NCI-H187 (cell line): ENCODE measurements around the gene PLD1.
"Not testable (repeated sequence)": the region's sequence is repeated elsewhere in the genome, so short reads cannot be mapped to it uniquely, and the experiment has no call there.

Experiments used
- DNase-seq, 2 experiments: peaks; one replicate each; lab custom pipeline; 2025; lab: John Stamatoyannopoulos, UW

The PLD1 gene

DNA sequence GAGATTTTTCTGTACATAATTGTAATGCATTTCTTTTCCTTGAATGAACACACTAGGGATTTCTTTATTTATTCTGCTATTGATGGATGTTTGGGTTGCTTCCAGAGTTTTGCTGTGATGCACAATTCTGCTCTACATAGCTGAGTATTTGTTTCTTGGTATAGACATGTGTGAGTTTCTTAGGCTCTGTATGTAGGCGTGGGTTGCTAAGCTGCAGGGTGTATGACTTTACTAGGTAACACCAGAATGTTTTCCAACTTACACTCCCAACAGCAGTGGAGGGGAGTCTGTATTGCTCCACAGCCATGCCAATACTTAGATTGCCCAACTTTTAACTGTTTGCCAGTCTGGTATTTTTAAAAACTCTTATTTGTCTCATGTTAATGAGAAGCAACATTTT lies 194.6 kb downstream of the PLD1 start:
- no peak for DNase-seq

DNA sequence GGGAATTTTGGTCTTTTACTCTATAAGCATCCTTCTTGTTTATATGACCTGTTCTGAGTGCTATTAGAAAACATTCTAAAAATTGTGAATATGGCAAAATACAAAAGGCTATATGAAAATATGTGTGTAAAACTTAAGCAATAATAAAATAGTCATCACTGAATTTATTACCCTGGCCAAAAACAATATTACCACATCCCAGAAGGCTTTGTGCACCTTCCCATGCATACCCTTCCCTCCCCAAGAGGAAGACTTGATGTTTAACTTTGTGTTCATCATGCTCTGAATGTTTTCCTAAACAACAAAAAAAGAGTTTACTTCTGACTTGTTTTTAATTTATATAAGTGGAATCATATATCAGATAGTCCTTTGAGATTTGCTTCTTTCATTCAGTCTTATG lies 195.0 kb downstream of the PLD1 start:
- DNase-seq: no peak

DNA sequence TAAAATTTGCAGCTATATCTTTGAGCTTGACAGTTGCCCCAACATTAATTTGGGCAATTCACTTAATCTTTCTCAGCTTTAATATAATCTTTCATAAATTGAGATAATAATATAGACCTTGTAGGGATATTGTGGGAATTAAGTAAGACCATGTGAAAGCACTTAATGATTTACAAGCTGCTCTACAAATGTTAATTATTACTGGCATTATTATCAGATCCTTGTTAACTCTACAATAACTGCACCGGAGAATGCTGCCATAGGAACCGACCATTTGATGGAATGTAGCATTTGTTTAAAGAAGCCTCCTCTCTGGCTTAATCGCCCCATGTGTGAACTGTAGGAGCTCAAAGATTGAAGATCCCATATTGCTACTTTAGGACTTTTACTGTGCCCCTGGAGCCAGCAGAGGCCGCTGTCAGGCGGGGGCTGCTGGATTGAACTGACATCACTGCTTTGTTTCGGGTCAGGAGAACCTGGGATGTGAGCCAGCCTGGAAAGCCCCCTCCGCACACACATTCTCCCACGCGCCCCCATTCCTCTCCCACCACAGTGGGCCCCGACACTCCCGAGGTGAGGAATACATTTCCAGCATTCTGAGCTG lies 195.9 kb downstream of the PLD1 start:
- no peak for DNase-seq

DNA sequence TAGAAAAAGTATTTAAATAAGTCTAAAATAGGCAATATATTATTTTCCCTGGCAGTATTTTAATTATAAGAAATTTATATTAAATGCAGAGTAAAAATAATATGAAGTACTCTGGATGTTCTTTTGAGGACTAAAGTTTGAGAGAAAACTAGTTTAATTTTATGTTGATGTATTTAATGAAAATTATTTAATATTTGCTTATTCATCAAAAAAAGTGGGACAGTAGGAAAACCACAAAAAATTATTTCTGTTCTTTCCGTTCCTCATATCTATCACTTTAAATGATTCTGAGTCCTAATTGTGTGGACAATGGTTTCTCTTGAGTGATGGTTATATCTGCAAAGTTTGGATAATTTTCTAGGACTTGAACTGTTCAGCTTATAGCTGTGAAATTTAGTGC lies 202.8 kb downstream of the PLD1 start:
- DNase-seq: no peak

DNA sequence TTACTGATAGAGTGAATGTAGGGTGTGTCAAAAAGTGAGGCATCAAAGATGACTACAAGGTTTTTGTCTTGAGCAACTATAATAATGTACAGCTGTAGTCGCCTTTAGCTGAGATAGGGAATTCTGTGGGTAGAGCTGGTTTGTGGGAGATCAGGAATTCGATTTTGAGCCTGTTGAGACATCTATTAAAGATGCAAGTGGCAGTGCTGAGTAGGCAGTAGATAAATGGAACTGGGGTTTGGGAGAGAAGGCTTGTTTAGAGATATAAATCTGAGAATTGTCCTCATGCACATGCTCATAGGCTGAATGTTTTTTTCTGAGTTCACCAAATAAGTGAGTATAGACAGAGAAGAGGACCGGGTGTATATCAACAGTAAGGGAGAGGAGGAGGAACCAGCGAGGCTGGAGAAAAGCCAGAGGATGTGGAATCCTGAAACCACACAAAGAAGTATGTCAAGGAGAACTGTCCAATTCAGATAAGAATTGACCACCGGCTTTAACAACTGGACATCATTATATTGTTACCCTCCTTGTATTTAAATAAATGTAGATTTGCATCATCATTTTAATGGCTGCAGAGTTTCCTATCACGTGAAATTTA lies 204.0 kb downstream of the PLD1 start:
- no peak for DNase-seq

DNA sequence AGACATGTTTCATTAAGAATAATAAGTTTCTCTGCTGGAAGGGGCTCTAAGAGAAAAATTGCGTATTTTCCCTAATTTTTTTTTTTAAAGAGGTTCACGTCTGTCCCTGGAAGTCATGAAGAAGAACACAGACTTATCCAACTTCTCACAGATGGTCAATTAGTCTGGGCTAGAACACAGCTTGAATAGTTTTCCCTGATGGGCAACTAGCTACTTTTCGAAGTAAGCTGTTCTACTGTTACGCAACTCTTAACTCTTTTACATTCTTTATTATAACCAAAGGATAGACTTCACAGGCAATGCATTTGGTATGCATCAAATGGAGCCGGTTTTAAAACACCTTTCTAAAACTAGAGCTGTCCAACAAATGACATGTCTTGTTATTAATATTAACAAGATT lies 205.9 kb downstream of the PLD1 start:
- DNase-seq: no peak

DNA sequence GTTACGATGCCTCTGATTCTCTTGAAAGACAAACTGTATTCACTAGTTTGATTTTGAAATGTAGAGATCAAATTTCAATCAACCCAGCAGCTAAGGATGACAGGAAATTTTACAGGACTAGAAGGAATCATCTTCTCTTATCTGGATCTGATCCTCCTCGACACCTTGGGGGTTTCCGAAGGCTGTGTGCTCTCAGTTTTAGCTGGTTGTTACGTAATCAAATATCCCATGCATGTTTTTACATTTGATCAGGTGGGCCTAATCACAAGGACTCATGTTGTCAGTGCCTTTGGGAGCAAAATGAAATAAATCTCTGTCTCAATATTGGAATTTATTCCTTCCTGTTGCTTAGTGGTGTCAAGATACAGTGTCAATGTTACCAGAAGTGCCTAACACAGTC lies 208.2 kb downstream of the PLD1 start:
- DNase-seq: no peak

DNA sequence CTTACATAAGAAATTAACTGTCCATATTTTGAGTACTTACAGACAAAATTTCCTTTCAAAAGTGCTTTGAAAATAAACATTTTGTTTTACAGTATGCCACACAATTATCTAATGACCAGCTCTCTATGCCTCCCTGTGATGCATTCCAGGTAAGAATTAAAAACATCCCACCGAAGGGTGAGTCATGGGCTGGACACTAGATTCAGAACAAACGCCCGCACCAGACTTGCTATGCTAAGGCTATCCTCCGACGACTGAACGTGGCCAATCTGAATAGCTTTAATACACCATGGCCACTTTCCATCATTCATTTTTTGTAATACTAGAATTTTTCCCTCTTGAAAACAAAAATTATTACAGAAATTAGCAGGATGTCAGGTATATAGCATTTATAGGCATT lies 210.3 kb downstream of the PLD1 start:
- DNase-seq: no peak

DNA sequence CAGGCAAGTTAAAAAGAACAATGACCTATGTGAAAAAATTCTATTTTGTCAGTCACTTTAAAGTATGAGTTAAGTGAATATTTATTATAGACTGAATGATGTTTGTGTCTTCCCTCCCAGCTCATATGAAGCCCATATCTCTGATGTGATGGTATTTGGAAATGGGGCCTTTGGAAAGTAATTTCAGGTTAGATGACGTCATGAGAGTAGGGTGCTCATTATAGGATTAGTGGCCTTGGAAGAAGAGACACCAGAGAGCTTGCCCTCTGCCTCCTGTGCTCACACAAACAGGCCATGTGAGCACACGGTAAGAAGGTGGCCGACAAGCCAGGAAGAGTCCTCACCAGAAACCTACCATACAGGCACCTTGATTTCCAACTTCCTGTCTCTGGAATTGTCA lies 211.3 kb downstream of the PLD1 start:
- no peak for DNase-seq

DNA sequence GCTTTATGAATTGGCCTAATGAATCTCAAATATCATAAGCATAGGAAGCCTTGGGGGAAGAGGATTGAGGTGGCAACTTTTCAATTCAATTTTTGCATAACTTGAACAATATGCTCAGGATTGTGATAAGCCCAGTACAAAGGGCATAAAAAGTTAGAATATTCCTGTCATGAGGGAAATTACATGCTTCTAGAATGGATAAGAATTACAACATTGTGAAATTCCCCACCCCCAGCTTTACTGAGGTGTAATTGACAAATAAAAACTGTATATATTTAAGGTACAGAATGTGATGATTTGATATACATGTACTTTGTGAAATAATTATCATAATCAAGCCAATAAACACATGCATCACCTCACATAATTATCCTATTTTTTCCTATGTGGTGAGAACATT lies 217.5 kb downstream of the PLD1 start:
- no peak for DNase-seq

DNA sequence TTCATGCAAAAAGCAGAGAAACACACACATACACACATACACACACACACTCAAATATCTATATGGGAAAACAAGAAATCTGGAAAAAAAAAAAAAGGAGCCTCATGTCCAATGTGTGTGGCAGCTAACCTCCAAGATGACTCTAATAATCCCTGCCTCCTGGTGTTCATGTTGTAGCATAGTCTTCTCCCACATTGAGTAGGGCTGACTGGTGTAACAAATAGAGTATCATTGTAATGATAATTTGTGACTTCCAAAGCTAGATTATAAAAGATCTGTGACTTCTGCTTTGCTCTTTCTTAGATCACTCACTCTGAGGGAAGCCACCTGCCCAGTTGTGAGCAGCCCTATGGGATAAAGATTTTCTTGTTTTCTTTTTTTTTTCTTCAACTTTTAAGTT lies 219.2 kb downstream of the PLD1 start:
- DNase-seq: no peak

DNA sequence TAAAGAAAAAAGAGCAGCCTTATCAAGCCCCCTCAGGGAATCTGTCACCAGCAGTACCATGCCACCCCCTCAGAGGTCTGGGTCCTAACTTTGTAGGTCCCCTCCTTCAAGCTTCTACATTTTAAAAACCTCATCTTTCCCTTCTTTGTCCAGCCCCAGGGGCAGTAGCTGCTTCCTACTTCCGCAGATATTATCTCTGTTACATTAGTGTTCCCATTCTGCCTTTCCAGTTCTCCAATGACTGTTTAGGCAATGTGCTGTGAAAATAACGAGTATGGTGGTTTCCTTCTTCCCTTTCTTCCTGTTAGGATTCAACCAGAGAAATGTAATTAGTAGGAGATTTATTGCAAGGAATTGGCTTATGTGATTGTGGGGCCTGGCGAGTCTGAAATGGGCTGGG lies 224.0 kb downstream of the PLD1 start:
- DNase-seq: no peak

DNA sequence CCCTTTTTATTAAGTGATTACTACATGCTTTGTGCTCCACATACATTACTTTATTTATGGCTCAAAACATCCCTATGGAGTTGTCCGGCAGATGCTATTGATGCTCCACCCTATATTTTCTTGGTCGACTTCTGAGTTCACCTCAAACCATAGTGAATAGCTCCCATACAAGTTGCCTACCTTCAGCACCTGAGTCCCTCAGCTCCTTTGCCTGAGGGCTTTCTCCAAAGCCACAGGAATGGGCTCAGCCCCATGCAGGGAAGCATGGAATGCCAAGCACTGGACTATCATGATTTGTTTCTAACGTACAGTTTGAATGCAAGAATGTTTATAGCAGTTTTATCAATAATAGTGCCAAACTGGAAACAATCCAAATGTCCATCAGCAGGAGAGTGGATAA lies 225.2 kb downstream of the PLD1 start:
- no peak for DNase-seq

DNA sequence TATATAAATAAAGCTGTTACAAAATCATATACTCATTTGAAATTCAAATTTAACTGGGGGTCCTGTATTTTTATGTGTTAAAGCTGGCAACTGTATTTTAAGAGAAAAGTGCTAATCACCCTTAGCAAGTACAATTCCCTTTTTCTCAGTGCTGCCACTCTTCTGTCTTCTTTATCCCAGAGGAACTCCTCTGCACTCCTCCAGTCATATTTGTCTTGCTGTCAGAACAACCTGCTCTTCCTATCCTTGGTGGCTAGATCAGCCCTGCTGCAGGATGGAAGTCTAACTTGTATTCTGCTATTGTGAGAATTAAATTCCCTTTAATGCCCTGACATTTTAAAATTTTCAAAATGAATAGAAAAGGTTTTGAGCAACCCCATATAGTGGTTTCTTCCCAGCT lies 226.2 kb downstream of the PLD1 start:
- no peak for DNase-seq

DNA sequence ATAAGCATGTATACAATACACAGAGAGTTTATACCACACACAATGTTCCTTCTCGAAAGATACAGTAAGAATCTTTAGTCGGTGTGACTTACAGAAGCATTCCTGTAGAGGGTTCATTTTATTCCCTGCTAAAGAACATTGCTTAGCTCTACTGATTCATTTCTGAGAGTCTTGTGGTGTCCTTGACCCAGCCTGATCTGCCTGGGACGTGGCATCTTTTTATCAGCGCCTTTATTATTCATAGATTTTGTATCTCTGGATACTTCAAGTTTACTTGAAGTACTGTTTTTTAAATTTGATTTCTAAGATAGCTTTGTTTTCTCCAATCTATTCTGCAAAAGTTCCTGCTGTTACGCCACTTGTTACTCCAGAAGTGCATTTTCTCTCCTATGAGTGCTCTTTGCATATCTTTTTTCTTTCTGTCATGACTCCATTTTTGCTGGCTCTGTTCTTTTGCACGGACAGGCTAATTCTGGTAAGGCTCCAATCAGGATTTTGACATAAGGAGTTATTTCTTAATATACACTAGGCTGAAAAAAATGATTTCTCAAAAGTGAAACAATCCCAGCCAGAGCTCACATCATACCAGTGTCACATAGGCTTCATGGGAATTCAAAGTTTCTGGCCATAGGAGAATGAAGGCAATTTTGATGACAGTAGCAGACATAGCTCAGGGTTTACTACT lies 235.6 kb downstream of the PLD1 start:
- DNase-seq: no peak

DNA sequence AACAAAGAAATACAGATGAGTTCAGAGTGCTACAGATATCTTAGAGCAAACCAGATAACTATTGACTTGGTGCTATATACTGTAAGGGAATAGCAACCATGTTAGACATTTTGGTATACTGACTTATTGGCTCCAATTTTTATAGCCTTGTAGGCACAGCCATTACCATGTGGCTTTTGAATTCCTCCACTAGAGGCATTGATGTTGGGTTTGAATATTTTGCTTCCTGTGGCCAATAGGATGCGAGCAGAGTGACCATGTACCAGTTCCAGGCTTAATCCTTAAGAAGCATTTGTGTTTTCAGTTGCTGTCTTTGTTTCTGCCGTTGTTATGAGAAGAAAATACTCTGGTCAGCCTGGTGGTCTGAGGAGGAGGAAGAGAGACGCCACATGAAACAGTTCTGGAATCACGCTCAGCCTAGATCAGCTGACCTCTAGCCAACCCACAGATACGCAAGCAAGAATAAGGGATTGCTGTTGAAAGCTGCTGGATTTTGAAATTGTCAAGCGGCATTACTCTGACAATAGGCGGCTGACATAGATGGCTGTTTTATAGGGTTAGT lies 240.6 kb downstream of the PLD1 start:
- no peak for DNase-seq

DNA sequence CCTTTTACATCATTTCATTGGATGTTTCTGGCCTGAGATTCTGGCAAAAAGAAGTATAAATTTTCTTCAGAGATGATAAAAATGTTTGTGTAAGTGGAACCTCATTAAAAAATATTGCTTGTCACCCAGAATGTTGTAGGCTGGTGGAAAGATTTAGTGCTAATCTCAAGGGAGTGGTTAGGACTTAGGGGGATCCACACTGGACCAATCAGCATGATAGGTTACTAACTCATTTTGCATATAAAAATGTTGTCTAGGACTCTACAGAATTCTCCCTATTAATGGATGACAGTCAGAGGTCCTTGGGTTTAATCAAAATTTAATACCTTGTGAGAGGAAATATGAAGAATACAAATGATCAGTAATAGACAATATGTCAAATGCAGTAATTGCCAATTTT lies 241.5 kb downstream of the PLD1 start:
- DNase-seq: no peak

DNA sequence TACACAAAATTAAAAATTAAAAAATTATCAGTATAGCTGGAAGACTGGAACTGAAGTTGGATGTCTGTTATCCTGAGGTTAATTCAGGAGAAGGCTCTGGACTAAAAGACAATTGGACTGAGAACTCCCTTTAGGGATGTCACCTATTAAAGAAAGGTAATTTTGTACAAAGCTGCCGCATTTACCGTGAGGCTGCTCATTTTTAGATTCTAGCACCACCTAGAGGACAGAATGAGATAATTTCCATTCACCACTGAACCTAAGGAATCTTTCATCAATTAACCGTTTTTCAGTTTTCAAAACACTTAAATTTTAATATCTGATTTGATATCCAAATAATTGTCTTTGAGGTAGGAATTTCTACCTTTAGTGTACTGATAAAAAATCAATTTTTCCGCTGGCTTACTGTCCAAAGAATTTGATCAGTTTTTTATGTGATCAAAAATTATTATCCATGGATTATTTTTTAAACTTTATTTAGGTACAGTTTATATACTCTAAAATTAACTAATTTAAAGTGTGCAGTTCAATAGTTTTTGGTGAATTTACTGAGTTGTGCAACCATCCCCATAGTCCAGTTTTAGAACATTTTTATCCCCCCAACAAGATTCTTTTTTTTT lies 243.4 kb downstream of the PLD1 start:
- DNase-seq: peak in 1 of 2 experiments; percentile 37

DNA sequence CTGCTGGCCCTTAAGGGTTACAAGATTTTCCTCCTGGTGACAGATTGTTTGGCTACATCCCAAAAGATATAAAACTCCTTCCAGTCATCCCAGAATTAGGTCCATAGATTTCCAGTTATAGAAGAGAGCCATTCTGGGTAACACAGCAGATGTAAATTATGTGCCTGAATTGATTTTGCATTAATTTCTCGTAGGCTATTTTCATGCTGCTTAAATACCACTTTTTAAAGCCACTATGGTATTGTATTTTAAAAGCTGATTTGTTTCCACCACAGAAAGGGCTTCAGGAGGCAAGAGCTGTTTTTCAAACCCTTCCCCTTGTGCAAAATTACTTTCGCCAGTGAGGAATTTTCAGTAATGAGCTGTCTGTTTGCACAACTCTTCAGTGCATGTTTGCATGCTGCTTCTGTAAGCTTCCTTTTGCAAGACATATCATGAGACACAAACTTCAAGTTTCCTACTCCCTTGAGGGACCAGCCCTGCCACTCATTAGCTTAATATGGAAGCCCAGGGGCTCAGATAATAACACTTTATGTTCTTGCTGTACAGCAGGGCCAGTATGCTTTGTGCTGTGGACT lies 244.7 kb downstream of the PLD1 start:
- no peak for DNase-seq

DNA sequence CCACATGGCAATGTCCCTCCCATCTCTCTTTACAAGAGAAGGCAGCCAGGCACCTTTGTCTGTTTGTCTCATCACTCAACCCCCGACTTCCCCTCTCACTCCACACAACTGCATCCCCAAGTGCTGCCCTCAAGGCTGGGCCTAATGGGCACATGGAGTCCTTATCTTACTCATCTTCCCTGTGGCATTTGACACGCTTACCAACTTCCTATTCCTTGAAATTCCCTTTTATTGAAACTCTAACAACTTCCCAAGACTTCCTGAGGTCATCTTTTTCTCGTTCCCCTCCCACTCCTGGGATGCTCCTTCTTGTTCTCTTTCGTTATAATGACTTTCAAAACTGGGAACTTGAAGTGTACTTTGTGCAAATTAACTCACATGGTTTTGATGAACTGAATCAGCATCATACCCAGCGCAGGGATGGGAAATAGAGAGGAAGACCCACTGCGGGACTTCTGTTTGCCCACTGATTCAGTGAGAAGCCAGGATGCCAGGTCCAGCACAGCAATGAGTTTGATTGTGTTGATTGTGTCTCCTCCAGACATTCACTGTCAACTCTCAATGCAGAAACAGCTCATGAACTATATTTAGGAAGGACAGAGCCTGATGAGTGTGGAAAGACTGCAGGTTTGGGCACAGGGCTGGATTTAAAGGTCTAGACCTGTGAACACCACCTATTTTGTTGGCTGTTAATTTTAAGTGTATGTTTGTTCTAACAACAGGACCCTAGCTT lies 245.4 kb downstream of the PLD1 start:
- no peak for DNase-seq

DNA sequence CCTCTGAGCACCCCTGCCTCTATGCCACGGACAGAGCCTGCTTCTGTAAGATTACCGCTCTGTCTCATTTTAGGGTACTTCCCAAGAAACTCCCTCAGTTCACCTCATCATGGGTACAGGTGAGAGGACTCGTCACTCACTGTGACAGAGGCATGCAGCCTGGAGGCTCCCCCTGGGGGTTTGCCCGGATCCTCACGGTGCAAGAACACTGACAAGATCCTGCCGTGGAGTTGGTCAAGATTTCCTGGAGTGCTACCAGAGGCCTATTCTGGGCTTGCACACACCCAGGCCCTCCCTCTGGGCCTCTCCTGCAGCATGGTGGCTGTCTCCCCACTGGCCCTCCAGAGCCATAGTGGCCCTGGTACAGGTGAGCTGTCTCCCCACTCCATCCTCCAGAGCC lies 247.0 kb downstream of the PLD1 start:
- DNase-seq: no peak

DNA sequence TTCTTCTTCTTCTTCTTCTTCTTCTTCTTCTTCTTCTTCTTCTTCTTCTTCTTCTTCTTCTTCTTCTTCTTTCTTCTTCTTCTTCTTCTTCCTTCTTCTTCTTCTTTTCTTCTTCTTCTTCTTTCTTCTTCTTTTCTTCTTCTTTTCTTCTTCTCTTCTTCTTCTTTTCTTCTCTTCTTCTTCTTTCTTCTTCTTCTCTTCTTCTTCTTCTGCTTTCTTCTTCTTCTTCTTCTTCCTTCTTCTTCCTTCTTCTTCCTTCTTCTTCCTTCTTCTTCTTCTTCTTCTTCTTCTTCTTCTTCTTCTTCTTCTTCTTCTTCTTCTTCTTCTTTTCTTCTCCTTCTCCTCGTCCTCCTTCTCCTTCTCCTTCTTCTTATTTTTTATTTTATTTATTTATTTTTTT lies 247.8 kb downstream of the PLD1 start:
- DNase-seq: not testable (repeated sequence)
